ENCODE measurements around the gene LARP4B. TPM values are rescaled to one million over a fixed set of nuclear protein-coding genes. Genes with fewer than 3 reads are reported as not detected.

The LARP4B gene
- total and polyA plus RNA-seq, 2 of the 13 experiments (the other 11 are each of a cell fraction or from before 2014, with no cell fraction given), result 19.5 to 30.2 TPM

- TF ChIP-seq ZNF512 (CRISPR knock-in tag; IDR thresholded peaks at IDR 0.05) (no peak), ZSCAN5A (CRISPR knock-in tag; IDR thresholded peaks at IDR 0.05; ENCODE audit: borderline replicate concordance) (no peak), PRMT3 (CRISPR knock-in tag; IDR thresholded peaks at IDR 0.05; ENCODE audit: borderline replicate concordance, low read depth) (0 out of 2 replicates have a peak, but pooled peaks have one; percentile 47), SMAD9 (CRISPR knock-in tag; IDR thresholded peaks at IDR 0.05) (no peak), ZSCAN9 (CRISPR knock-in tag; IDR thresholded peaks at IDR 0.05; ENCODE audit: borderline replicate concordance) (no peak), TEF (CRISPR knock-in tag; IDR thresholded peaks at IDR 0.05) (no peak), E2F1 (CRISPR knock-in tag; IDR thresholded peaks at IDR 0.05) (no peak), MLLT10 (CRISPR knock-in tag; IDR thresholded peaks at IDR 0.05) (no peak), PHB2 (IDR thresholded peaks at IDR 0.05; ENCODE audit: partially characterized antibody) (no peak), ZNF557 (CRISPR knock-in tag; IDR thresholded peaks at IDR 0.05) (no peak), NRL (CRISPR knock-in tag; IDR thresholded peaks at IDR 0.05; ENCODE audit: borderline replicate concordance) (peak; percentile 17; the same call in 1 of the 2 replicates), FOXO1 (CRISPR knock-in tag; IDR thresholded peaks at IDR 0.05) (peak; percentile 51; the same call in 1 of the 2 replicates), ZNF790 (CRISPR knock-in tag; IDR thresholded peaks at IDR 0.05; ENCODE audit: borderline replicate concordance) (no peak), ZNF382 (CRISPR knock-in tag; IDR thresholded peaks at IDR 0.05; ENCODE audit: borderline replicate concordance) (no peak), ATF6 (CRISPR knock-in tag; conservative IDR thresholded peaks at IDR 0.05) (no peak), ZSCAN22 (CRISPR knock-in tag; IDR thresholded peaks at IDR 0.05) (no peak), MBD4 (IDR thresholded peaks at IDR 0.05; ENCODE audit: borderline replicate concordance, low read length) (no peak), CEBPG (CRISPR knock-in tag; IDR thresholded peaks at IDR 0.05) (no peak), TFDP1 (CRISPR knock-in tag; IDR thresholded peaks at IDR 0.05; ENCODE audit: borderline replicate concordance) (no peak), SIX1 (CRISPR knock-in tag; IDR thresholded peaks at IDR 0.05; ENCODE audit: borderline replicate concordance) (no peak), EHMT2 (IDR thresholded peaks at IDR 0.05; ENCODE audit: borderline replicate concordance, low read depth, low read length) (no peak), RFXANK (CRISPR knock-in tag; IDR thresholded peaks at IDR 0.05) (no peak)
Measured at GRCh38 chr10:788796-789748, 142.4 kb downstream of the LARP4B start (continued).
